ENCODE measurements around the gene KIF18B. TPM values are rescaled to one million over a fixed set of nuclear protein-coding genes. Genes with fewer than 3 reads are reported as not detected.

Gene KIF18B
- total and polyA plus RNA-seq, 10 of the 15 experiments (the other 5 are each of a cell fraction or from before 2014, with no cell fraction given): 2.8 to 46.2 (median 20.5) TPM

- FAIRE-seq (no peak), DNase-seq (ENCODE audit: low read depth, low spot score) (no peak), ATAC-seq (no peak)
- 19% methylated on average over 5 of the region's 5 CpGs for WGBS (ENCODE audit: insufficient coverage, insufficient replicate concordance, low lambda C conversion rate, missing lambda C conversion rate)
- H3K4me3 ChIP-seq: no peak overlapping the region
- no TSS peak for BruUV-seq (replicated peaks)
- H4K20me1 ChIP-seq (ENCODE audit: control insufficient read depth, insufficient read depth): no peaks in the 10 kb centered on the region
- no peaks in the 10 kb centered on the region for H3K79me2 ChIP-seq (ENCODE audit: control insufficient read depth, insufficient read depth, low read length)
- in situ Hi-C loops (cut with MboI) (no loop called here), intact Hi-C loops (cut with micrococcal nuclease; ENCODE audit: unreplicated experiment) (no loop called here)
- no peaks in the 10 kb centered on the region for H3K36me3 ChIP-seq (ENCODE audit: control insufficient read depth in 2 of 2, insufficient read depth in 2 of 2, low read length in 1 of 2)
- H2AFZ ChIP-seq (ENCODE audit: control insufficient read depth, low read depth, low read length): no peak overlapping the region
- RAD21 ChIA-PET (ENCODE audit: unreplicated experiment): interaction anchor here (1.4 kb wide), 1 partner anchor 12 kb away, joined by 3 read pairs; no protein-coding TSS in a partner anchor
- no peak overlapping the region for H3K27ac ChIP-seq (ENCODE audit: control insufficient read depth, insufficient read depth)
- POLR2A ChIA-PET: no interaction called here
- H3K9ac ChIP-seq (ENCODE audit: control insufficient read depth, insufficient read depth, low read length): no peak overlapping the region
- SMC1A ChIA-PET (ENCODE audit: uncharacterized antibody, unreplicated experiment): no interaction called here
- H3K4me2 ChIP-seq (ENCODE audit: control insufficient read depth, insufficient read depth): no peak overlapping the region
- peaks cover 5% of the 10 kb centered on the region in 2 experiments; a peak in 3 of 4 replicates for H3K27me3 ChIP-seq (replicated peaks in 1 of 2; ENCODE audit: control insufficient read depth in 2 of 2, insufficient read depth in 2 of 2, low read length in 1 of 2)
- H3K9me3 ChIP-seq (replicated peaks; ENCODE audit: control insufficient read depth, insufficient read depth, low read length): no peaks in the 10 kb centered on the region
- no peaks in the 10 kb centered on the region; the same call in 1 of the 2 replicates for H3K4me1 ChIP-seq (ENCODE audit: control insufficient read depth, insufficient read depth, low read length)
- CTCF ChIA-PET: interaction anchor here (0.8 kb wide), 1 partner anchor 44 kb away, joined by 3 read pairs; no protein-coding TSS in a partner anchor
- TF ChIP-seq, protein P1, sequence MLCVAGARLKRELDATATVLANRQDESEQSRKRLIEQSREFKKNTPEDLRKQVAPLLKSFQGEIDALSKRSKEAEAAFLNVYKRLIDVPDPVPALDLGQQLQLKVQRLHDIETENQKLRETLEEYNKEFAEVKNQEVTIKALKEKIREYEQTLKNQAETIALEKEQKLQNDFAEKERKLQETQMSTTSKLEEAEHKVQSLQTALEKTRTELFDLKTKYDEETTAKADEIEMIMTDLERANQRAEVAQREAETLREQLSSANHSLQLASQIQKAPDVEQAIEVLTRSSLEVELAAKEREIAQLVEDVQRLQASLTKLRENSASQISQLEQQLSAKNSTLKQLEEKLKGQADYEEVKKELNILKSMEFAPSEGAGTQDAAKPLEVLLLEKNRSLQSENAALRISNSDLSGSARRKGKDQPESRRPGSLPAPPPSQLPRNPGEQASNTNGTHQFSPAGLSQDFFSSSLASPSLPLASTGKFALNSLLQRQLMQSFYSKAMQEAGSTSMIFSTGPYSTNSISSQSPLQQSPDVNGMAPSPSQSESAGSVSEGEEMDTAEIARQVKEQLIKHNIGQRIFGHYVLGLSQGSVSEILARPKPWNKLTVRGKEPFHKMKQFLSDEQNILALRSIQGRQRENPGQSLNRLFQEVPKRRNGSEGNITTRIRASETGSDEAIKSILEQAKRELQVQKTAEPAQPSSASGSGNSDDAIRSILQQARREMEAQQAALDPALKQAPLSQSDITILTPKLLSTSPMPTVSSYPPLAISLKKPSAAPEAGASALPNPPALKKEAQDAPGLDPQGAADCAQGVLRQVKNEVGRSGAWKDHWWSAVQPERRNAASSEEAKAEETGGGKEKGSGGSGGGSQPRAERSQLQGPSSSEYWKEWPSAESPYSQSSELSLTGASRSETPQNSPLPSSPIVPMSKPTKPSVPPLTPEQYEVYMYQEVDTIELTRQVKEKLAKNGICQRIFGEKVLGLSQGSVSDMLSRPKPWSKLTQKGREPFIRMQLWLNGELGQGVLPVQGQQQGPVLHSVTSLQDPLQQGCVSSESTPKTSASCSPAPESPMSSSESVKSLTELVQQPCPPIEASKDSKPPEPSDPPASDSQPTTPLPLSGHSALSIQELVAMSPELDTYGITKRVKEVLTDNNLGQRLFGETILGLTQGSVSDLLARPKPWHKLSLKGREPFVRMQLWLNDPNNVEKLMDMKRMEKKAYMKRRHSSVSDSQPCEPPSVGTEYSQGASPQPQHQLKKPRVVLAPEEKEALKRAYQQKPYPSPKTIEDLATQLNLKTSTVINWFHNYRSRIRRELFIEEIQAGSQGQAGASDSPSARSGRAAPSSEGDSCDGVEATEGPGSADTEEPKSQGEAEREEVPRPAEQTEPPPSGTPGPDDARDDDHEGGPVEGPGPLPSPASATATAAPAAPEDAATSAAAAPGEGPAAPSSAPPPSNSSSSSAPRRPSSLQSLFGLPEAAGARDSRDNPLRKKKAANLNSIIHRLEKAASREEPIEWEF (IDR thresholded peaks at IDR 0.05; ENCODE audit: insufficient replicate concordance, low read depth, low read length): no peak
- TF ChIP-seq SMAD1 (IDR thresholded peaks at IDR 0.05; ENCODE audit: low read depth, partially characterized antibody) (no peak), ZNF24 (IDR thresholded peaks at IDR 0.05) (no peak), HDAC2 (IDR thresholded peaks at IDR 0.05) (no peak)
Measured at GRCh38 chr17:44978807-44979206, 31.2 kb upstream of the KIF18B start.

Data from GM12878 (cell line).